ENCODE results near the gene LTB4R.

LTB4R gene

GRCh38 chr14:24366721-24367513 lies 55.6 kb downstream of the LTB4R start:
- H3K4me3 ChIP-seq (ENCODE audit: low read depth, low read length) = peak overlapping the region; percentile 21
- no peak for TF ChIP-seq CTCF (IDR thresholded peaks at IDR 0.05; ENCODE audit: borderline replicate concordance, insufficient read depth, low read depth, low read length)

Data from GM12875 (cell line).